ENCODE measurements around the gene TMCC2. TPM values are rescaled to one million over a fixed set of nuclear protein-coding genes. Genes with fewer than 3 reads are reported as not detected.

The TMCC2 gene
- total and polyA plus RNA-seq, 2 of the 4 experiments (the other 2 are of a cell fraction), result 2.0 to 4.2 TPM

GRCh38 chr1:205199931-205200299 is 27.8 kb upstream of the TMCC2 start:
- H2BK120ac ChIP-seq (ENCODE audit: low read depth, low read length), result no peak overlapping the region
- ChIA-PET CTCF (no interaction called here), POLR2A (ENCODE audit: unreplicated experiment) (no interaction called here)
- in situ Hi-C loops (cut with MboI; ENCODE audit: low sequenced_read_pairs), result no loop called here
- no peaks in the 10 kb centered on the region for H3K36me3 ChIP-seq (ENCODE audit: control insufficient read depth, insufficient read depth, low read length)
- no peak overlapping the region for H4K91ac ChIP-seq (ENCODE audit: insufficient read depth, low read depth, low read length)
- peaks cover 14% of the 10 kb centered on the region for H3K4me1 ChIP-seq (ENCODE audit: control insufficient read depth, insufficient read depth, low read length)
- no peak overlapping the region for H4K8ac ChIP-seq (ENCODE audit: low read depth in 2 of 2, low read length in 2 of 2)
- H3K14ac ChIP-seq (replicated peaks; ENCODE audit: low read depth, low read length), result no peak overlapping the region
- no peak overlapping the region for H2AFZ ChIP-seq (replicated peaks; ENCODE audit: low read length, poor library complexity)
- H4K5ac ChIP-seq (ENCODE audit: low read depth, low read length), result no peak overlapping the region
- H3K56ac ChIP-seq (ENCODE audit: extremely low read depth, insufficient read depth, low read length), result no peak overlapping the region
- no peak overlapping the region for H2BK20ac ChIP-seq (ENCODE audit: low read depth, low read length)
- H2AK5ac ChIP-seq (ENCODE audit: low read depth, low read length), result no peak overlapping the region
- no peak overlapping the region for H3K23ac ChIP-seq (ENCODE audit: low read depth, low read length)
- peaks cover 22% of the 10 kb centered on the region; the same call in 1 of the 2 replicates for H3K9me1 ChIP-seq (ENCODE audit: insufficient read depth, low read length)
- no peak overlapping the region for H3K4me3 ChIP-seq (ENCODE audit: insufficient read depth, low read depth, low read length)
- no peak overlapping the region for H3K4me2 ChIP-seq (ENCODE audit: low read depth, low read length)
- peaks cover 32% of the 10 kb centered on the region; the same call in 1 of the 2 replicates for H4K20me1 ChIP-seq (ENCODE audit: insufficient read depth, low read length)
- no peaks in the 10 kb centered on the region for H3K27me3 ChIP-seq (ENCODE audit: control insufficient read depth, insufficient read depth, low read length)
- TF ChIP-seq RAD21 (IDR thresholded peaks at IDR 0.05; ENCODE audit: low read length), result no peak
- no peak for TF ChIP-seq FOS (IDR thresholded peaks at IDR 0.05; ENCODE audit: low read depth, low read length)
- TF ChIP-seq BHLHE40 (IDR thresholded peaks at IDR 0.05; ENCODE audit: low read depth, low read length), result no peak
- TF ChIP-seq MXI1 (IDR thresholded peaks at IDR 0.05; ENCODE audit: borderline replicate concordance, low read depth, low read length), result no peak
- no peak for TF ChIP-seq USF2 (IDR thresholded peaks at IDR 0.05; ENCODE audit: low read depth, low read length)
- TF ChIP-seq CHD1 (IDR thresholded peaks at IDR 0.05; ENCODE audit: low read depth, low read length), result no peak
- TF ChIP-seq RFX5 (IDR thresholded peaks at IDR 0.05; ENCODE audit: low read depth, low read length), result no peak
- TF ChIP-seq MAZ (IDR thresholded peaks at IDR 0.05; ENCODE audit: borderline replicate concordance, low read depth, low read length), result no peak
- no peak for TF ChIP-seq CEBPB (IDR thresholded peaks at IDR 0.05; ENCODE audit: low read depth, low read length)
- TF ChIP-seq ELK1 (IDR thresholded peaks at IDR 0.05; ENCODE audit: borderline replicate concordance, low read depth, low read length), result no peak
- TF ChIP-seq RCOR1 (IDR thresholded peaks at IDR 0.05; ENCODE audit: insufficient replicate concordance, low read length), result no peak
- TF ChIP-seq CTCF (conservative IDR thresholded peaks at IDR 0.05; ENCODE audit: low read depth, low read length), result no peak
- no peak for TF ChIP-seq MAFK (IDR thresholded peaks at IDR 0.05; ENCODE audit: low read depth, low read length)
- no peak for TF ChIP-seq NFE2L2 (IDR thresholded peaks at IDR 0.05; ENCODE audit: low read depth, low read length)
- no peak for TF ChIP-seq POLR2A (IDR thresholded peaks at IDR 0.05; ENCODE audit: low read depth, low read length)
- TF ChIP-seq SMC3 (IDR thresholded peaks at IDR 0.05; ENCODE audit: low read depth, low read length), result no peak
- no peak overlapping the region for H3K9ac ChIP-seq (ENCODE audit: low read depth, low read length)
- no peak overlapping the region for H3K4ac ChIP-seq (ENCODE audit: low read depth, low read length)
- no peak for DNase-seq
- H3K27ac ChIP-seq (ENCODE audit: insufficient read depth, low read length), result no peak overlapping the region
- H2BK15ac ChIP-seq (ENCODE audit: low read depth, low read length), result no peak overlapping the region
- no peaks in the 10 kb centered on the region for H3K9me3 ChIP-seq (ENCODE audit: control insufficient read depth, insufficient read depth, low read length)
- peaks cover 35 to 74% of the 10 kb centered on the region in 2 experiments for H3K79me1 ChIP-seq (ENCODE audit: low read depth in 1 of 2, low read length in 2 of 2)
- H2AK9ac ChIP-seq (replicated peaks; ENCODE audit: low read depth, low read length, poor library complexity), result no peak overlapping the region
- no peak for ATAC-seq (ENCODE audit: low read depth)
- no TSS peak for BruUV-seq (replicated peaks)
- intact Hi-C loops (cut with micrococcal nuclease), result no loop called here
- dilution Hi-C loops (cut with HindIII; ENCODE audit: low sequenced_read_pairs, unreplicated experiment), result no loop called here
- H3K18ac ChIP-seq (ENCODE audit: low read depth, low read length), result no peak overlapping the region
- H2BK5ac ChIP-seq (ENCODE audit: low read depth, low read length, poor library complexity, severe bottlenecking), result no peak overlapping the region
- no CpG with 5 or more reads among the region's 7 CpGs for WGBS, 2 experiments (ENCODE audit: extremely low coverage in 2 of 2, insufficient read length in 1 of 2)
